ENCODE data around the gene KRTAP2-2.

DNA sequence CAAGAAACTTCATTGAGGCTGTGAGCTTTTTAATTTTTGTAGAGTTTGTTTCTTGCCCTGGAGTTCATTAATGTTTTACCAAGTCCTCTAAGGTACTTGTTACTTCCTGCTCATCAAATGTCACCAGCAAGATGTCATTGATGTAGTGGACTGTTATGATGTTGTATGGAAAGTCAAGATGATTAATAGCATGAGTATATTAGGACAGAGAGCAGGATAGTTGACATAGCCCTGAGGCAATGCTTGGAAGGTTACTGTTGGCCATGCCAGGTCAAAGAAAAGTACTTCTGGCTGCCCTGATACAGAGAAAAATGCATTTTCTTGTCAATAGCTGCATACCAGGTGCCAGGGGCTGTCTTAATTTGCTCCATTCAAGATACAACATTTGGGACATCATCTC lies 34.7 kb downstream of the KRTAP2-2 start:
- TF ChIP-seq EGR1 (IDR thresholded peaks at IDR 0.05; ENCODE audit: borderline replicate concordance, low read depth, low read length), result no peak
- TF ChIP-seq, protein P1, sequence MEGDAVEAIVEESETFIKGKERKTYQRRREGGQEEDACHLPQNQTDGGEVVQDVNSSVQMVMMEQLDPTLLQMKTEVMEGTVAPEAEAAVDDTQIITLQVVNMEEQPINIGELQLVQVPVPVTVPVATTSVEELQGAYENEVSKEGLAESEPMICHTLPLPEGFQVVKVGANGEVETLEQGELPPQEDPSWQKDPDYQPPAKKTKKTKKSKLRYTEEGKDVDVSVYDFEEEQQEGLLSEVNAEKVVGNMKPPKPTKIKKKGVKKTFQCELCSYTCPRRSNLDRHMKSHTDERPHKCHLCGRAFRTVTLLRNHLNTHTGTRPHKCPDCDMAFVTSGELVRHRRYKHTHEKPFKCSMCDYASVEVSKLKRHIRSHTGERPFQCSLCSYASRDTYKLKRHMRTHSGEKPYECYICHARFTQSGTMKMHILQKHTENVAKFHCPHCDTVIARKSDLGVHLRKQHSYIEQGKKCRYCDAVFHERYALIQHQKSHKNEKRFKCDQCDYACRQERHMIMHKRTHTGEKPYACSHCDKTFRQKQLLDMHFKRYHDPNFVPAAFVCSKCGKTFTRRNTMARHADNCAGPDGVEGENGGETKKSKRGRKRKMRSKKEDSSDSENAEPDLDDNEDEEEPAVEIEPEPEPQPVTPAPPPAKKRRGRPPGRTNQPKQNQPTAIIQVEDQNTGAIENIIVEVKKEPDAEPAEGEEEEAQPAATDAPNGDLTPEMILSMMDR (IDR thresholded peaks at IDR 0.05; ENCODE audit: control extremely low read depth in 1 of 3, insufficient read depth in 1 of 3, low read depth in 1 of 3, low read length in 3 of 3), result no peak
- no peak for TF ChIP-seq JUN (IDR thresholded peaks at IDR 0.05; ENCODE audit: low read depth, low read length)
- no peak for TF ChIP-seq SIN3A (conservative IDR thresholded peaks at IDR 0.05 in 1 of 2, IDR thresholded peaks at IDR 0.05 in 1 of 2; ENCODE audit: low read depth in 1 of 2, low read length in 2 of 2)
- TF ChIP-seq, protein P2, sequence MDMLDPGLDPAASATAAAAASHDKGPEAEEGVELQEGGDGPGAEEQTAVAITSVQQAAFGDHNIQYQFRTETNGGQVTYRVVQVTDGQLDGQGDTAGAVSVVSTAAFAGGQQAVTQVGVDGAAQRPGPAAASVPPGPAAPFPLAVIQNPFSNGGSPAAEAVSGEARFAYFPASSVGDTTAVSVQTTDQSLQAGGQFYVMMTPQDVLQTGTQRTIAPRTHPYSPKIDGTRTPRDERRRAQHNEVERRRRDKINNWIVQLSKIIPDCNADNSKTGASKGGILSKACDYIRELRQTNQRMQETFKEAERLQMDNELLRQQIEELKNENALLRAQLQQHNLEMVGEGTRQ (IDR thresholded peaks at IDR 0.05; ENCODE audit: low read length), result no peak
- TF ChIP-seq RFX5 (IDR thresholded peaks at IDR 0.05; ENCODE audit: borderline replicate concordance, low read depth, low read length), result no peak
- no peak for TF ChIP-seq POLR2A (IDR thresholded peaks at IDR 0.05; ENCODE audit: control extremely low read depth in 1 of 2, low read depth in 2 of 2, low read length in 2 of 2)
- TF ChIP-seq, protein P3, sequence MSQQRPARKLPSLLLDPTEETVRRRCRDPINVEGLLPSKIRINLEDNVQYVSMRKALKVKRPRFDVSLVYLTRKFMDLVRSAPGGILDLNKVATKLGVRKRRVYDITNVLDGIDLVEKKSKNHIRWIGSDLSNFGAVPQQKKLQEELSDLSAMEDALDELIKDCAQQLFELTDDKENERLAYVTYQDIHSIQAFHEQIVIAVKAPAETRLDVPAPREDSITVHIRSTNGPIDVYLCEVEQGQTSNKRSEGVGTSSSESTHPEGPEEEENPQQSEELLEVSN (IDR thresholded peaks at IDR 0.05), result no peak
- TF ChIP-seq EZH2 (IDR thresholded peaks at IDR 0.05; ENCODE audit: low read depth, low read length, severe bottlenecking), result no peak
- TF ChIP-seq, protein P4, sequence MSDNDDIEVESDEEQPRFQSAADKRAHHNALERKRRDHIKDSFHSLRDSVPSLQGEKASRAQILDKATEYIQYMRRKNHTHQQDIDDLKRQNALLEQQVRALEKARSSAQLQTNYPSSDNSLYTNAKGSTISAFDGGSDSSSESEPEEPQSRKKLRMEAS (IDR thresholded peaks at IDR 0.05), result no peak
- TF ChIP-seq, protein P5, sequence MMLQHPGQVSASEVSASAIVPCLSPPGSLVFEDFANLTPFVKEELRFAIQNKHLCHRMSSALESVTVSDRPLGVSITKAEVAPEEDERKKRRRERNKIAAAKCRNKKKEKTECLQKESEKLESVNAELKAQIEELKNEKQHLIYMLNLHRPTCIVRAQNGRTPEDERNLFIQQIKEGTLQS (IDR thresholded peaks at IDR 0.05; ENCODE audit: insufficient read depth, low read depth, low read length), result no peak
- TF ChIP-seq POU5F1 (IDR thresholded peaks at IDR 0.05; ENCODE audit: low read depth, low read length), result no peak
- no peak for TF ChIP-seq RNF2 (IDR thresholded peaks at IDR 0.05; ENCODE audit: borderline replicate concordance, low read depth, low read length, missing control alignments, poor library complexity, severe bottlenecking)
- TF ChIP-seq SP1 (IDR thresholded peaks at IDR 0.05; ENCODE audit: low read depth, low read length), result no peak

Measured in H1 (cell line).